AG09319 (cell line): ENCODE results near the gene ARX.

ENCODE experiments used
- DNase-seq: peaks from one replicate; pipeline ENCODE4 v3.0.0-alpha.2; 2010; ENCODE audit warnings: low read depth; ENCODE audit errors: extremely low read depth
- CTCF ChIP-seq: IDR thresholded peaks from 2 replicates; pipeline ENCODE4 v1.5.1; 2011; ENCODE audit warnings: low read depth, mild to moderate bottlenecking, inconsistent platforms, low read length, moderate library complexity

Gene ARX

DNA sequence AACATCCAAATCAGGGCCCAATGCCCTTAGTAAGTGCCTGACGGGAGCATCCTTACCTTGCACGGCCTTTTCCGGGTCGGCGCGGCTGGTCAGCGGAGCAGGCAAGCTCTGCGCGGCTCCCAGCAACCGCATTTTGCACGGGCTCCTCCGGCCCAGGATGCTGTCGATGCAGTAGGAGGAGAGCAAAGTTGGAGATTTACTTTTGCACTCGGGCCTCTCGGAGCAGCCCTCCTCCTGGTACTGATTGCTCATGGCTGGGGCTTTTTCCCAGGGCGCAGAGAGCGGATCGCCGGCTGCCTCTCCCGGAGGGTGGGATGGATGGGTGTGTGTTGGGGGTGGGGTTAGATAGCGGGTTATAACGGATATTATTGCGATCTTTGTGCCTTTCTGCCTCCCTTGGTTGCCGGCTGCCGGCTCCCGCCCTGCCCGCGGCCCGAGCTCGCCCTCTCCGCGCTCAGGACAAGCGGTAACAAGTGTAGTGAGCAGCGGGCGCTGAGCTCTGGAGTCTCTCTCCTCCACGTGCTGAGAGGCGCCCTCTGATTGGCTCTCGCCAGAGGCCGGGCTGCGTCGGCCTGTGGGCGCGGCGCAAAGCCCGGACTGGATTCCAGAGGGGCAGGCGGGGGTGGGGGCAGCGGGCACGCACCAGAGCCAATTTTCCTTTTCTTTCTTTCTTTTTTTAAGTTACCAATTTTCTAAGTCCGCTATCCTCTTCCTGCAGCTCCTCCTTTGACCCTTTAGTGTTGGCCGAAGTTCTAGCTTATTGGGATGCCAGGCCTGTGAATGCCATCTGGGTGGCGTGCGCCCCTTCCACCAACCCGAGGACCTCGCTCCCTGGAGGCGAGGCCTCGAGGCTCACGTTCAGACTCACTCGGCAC, at the start of gene ARX:
TSS of gene ARX (minus strand) at position 480 of the 875 bp plus-strand sequence. CDS start at position 252, 228 bp downstream.
- DNase-seq: no peak
- no peak for TF ChIP-seq CTCF

- no peak for DNase-seq
- no peak for TF ChIP-seq CTCF
These were observed 43.5 kb upstream of the ARX start for GRCh38 chrX:25059273-25059672.

- no peak for TF ChIP-seq CTCF
- no peak for DNase-seq
These were observed 37.2 kb upstream of the ARX start for GRCh38 chrX:25052798-25053534.

DNA sequence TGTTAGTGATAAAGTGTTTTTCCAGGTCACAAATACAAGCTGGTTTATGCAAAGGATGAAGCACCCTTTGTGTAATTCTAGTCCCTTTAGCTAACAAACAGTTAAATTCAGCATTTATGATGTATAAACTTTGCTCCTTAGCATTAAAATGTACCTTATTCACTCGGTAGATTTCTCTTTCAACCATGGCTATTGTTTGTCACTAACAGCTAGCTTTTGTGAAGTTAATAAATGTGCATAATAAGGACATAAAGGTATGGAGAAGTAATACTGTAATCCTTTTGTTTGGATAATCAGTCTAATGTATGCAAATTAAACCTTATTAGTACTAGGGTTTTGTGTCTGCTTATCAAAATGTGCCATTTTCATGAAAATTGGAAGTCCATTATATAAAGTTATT, 34.2 kb upstream of the ARX start:
- no peak for DNase-seq
- no peak for TF ChIP-seq CTCF

- TF ChIP-seq CTCF: no peak
- DNase-seq: no peak
These were observed 33.6 kb upstream of the ARX start for GRCh38 chrX:25049357-25049756.

GRCh38 chrX:25048178-25048577, 32.4 kb upstream of the ARX start:
- no peak for DNase-seq

More at GRCh38 chrX:25048178-25048577, 32.4 kb upstream of the ARX start:
- TF ChIP-seq CTCF: no peak
